Measurements from ENCODE around the gene C1GALT1C1.
"Not testable (repeated sequence)": the region's sequence is repeated elsewhere in the genome, so short reads cannot be mapped to it uniquely, and the experiment has no call there.

C1GALT1C1 gene

DNA sequence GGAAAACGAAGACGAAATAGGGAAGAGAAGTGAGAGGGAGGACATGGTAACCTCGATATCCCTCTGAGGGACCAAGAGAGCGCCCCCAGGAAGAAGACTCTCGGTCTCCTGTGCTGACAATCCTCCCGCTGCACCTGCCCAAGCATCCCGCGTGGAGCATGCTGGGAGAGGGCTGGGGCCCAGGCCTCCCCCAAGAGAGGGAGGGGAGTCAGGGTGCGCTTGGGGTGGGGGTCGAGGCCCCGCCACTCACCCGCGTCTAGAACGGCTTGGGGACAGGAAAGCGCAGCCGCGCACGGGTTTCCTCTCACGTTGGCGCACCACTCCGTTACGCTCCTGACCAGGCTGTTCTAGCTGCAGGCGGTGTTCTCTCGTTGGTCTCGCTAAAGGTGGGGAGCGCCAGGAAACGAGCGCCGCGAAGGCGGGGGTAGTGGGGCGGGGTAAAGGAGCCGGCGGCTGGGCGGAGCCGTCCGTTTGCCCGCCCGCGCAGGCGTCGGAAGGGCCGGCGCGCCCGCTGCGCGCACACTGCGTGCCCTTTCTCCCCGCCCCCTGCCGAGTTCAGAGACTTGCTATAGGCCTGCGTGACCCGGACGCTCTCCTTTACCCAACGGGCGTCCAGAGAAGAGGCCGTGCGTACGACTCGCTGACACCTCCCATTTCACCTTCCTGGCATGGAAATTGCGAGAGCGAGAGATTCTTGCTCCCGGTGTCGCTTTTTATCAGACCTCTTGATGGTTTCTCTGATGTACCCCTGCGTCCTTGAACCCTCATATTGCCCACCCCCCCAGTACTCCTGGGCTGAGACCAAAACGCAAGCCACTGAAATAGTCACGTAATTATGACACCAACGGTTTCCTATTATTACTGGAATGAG lies at the start of gene C1GALT1C1:
C1GALT1C1 (minus strand) TSS at position 388 of the 871 bp plus-strand sequence. CDS start 2,888 bp downstream, outside the sequence.
- DNase-seq (ENCODE audit: low read depth in 2 of 2): peak; percentile 77 to 84

DNA sequence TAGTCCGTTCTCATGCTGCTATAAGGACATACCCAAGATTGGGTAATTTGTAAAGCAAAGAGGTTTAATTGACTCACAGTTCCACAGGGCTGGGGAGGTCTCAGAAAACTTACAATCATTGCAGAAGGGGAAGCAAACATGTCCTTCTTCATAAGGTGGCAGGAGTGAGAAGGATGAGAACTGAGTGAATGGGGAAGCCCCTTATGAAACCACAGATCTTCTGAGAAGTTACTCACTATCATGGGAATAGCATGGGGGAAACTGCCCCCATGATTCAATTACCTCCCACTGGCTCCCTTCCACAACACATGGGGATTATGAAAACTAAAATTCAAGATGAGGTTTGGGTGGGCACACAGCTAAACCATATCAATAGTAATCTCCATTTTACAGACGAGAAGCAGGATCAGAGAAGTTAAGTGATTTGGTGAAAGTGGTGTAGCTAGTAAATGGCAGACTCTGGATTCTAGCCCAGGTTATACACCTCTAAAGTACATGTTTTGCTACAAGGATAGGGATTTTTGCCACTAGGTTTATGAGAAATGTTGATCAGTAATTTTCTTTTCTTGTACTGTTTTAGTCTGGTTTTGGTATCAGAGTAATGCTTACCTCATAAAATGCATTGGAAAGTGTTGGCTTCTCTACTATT lies 47.3 kb upstream of the C1GALT1C1 start:
- peak in 1 of 2 donors; percentile 8 for DNase-seq (ENCODE audit: low read depth in 2 of 2)

DNA sequence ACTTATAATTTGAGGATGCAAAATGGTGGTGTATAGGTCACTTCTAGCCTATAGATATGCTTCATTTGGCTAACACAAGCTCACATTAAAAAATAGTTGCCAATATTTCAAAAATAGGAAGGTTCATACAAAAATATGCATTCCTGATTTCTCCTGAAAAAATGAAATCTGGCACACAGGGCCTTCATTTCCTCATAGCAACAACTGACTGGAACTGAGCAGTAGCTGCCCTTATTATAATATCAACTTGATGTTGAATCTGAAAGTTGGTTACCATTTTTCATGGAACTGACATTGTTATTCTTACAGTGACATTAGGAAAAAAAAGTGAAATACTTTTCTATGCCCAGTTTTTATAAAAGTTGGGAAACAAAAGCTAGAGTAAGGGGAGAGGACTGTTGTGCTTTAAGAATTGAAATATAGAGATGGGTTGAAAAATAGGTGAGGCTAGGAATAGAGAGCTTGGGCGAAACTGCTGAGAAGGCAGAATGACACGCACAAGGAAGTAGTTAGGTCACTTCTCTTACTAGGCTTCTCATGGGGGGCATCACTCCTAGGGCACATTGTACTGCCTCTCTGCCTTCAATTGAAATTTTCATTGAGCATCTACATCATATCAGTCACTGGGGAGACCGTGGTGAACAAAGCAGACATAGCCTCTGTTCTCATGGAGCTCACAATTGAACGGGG lies 43.1 kb upstream of the C1GALT1C1 start:
- no peak for DNase-seq (ENCODE audit: low read depth in 2 of 2)

DNA sequence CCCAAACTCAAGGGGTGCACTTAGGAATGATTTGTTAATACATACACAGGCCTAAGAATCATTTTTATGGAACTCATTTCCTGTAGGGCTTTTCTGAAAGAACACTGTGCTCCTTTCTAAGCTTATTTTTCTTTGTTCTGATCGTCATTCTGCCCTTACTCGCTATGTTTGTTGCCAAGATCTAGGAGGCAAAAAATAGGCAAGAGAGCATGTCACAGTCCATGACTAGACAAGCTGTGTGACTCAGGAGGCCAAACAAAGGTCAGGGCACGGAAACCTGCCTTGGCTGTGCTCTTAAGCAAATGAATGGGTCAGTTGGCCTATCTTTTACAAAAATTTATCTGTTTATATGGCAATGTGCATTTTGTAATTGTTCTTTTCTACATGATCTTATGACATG lies 42.5 kb upstream of the C1GALT1C1 start:
- no peak for DNase-seq (ENCODE audit: low read depth in 2 of 2)

DNA sequence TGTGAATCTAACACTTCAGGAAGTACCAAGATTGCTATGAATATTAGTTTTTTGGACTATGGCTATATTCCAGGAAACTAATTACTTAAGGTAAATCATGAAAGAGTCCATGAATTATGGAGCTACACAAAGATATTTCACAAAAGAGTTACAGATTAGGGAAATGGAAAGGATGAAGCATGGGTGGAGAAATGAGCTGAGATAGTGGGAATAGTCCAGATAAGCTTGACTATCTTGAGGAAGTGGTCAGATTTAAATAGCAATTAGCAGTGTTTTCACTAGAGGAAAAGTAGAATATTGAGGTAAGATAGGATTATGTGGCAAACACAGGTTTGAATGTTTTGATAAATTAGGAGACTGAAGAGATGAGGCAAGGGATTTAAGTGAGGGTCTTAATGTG lies 42.1 kb upstream of the C1GALT1C1 start:
- DNase-seq (ENCODE audit: low read depth in 2 of 2): no peak

DNA sequence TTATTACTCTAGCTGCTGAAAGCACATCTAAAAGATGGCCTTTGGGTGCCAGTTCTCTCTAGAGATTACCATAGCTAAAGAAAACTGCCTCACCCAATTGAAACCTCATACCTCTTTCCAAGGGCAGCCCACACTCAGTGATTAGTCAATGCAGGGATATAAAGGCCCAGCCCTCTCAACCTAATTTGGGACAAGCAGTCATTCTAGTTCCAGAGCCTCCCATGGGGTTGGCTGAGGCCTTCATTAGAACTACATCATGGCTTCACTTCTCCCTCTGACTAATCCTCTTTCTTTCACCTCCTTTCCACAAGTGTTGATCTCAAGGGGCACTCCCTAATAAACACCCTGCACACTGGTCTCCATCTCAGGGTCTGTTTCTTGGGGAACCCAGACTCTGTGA lies 38.5 kb upstream of the C1GALT1C1 start:
- no peak for DNase-seq (ENCODE audit: low read depth in 2 of 2)

DNA sequence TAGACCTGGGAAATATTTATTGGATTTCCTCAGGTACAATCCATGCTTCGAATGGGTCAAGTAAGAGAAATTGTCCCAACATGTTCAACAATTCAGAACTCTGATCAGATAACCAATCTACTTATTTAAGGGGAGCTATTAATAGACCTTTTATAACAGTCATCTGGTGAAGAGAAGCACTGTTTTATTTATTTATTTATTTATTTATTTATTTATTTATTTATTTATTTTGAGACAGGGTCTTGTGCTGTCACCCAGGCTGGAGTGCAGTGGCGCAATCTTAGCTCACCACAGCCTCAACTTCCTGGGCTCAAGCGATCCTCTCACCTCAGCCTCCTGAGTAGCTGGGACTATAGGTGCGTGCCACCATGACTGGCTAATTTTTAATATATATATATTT lies 34.7 kb upstream of the C1GALT1C1 start:
- DNase-seq (ENCODE audit: low read depth in 2 of 2): not testable (repeated sequence)

DNA sequence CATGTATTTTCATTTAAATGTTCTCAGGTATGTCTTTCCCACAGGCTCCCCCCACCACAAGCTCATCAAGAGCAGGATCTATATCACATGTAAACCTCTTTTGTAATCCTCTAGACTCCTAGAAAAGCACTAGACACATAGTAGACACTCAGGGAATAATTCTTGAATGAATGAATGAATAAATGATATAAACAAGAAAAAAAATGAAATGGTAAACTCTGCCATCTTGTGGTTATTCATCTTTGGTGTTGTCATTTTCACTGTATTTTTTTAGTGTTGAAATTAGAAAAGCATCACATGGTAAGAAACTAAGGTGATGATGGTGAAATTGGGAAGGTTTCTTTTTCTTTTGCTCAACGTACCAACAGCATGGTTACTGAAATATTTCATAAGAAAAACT lies 34.2 kb upstream of the C1GALT1C1 start:
- no peak for DNase-seq (ENCODE audit: low read depth in 2 of 2)

DNA sequence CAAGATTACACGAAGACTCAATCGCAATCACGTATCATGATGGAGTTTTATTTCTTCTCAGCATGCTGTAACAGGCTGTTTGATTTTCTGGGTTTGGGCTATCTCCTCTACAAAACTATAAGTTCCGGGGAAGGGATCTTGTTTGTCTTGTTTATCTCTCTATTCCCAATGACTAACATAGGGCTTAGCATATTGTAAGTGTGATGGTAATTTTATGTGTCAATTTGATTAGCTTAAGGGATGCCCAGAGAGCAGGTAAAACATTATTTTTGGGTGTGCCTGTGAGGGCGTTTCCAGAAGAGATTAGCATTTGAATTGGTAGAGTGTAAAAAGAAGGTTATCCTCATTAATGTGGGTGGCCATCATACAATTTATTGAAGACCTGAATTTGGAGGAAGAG lies 32.8 kb upstream of the C1GALT1C1 start:
- no peak for DNase-seq (ENCODE audit: low read depth in 2 of 2)

DNA sequence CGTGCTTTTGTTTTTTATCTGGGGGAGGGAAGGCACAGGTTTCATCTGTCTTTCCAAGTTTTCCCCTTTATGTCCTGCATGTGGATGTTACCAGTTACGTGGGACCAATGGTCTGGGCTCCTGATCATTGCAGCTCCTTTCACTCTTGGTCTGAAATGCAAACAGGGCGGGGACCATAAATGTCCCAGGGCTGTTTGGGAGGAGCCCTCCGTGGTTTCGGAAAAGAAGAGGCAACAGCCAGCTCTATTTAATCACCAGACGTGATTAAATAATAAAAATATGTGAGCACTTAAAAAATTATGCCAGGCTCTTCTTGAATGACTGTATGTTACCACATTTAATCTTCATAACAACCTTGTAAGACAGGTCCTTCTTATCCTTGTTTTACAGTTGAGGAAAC lies 30.8 kb upstream of the C1GALT1C1 start:
- no peak for DNase-seq (ENCODE audit: low read depth in 2 of 2)

DNA sequence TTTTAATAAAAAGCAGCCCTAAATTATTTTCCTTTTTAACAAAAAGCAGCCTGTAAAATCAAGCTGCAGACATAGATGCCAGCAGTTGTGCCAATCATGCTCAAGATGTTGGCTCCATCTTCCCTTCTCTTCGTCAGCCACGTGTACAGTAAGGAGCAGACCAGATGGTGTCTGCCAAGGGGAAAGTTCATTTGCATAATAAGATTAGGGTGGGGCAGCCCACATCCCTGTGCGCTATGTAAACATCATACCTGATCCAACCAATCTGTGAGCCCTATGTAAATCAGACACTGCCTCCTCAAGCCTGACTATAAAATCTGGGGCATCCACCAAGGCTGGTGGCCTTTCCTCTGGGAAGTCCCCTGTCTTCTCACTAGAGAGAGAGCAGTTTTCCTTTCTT lies 23.1 kb upstream of the C1GALT1C1 start:
- no peak for DNase-seq (ENCODE audit: low read depth in 2 of 2)

DNA sequence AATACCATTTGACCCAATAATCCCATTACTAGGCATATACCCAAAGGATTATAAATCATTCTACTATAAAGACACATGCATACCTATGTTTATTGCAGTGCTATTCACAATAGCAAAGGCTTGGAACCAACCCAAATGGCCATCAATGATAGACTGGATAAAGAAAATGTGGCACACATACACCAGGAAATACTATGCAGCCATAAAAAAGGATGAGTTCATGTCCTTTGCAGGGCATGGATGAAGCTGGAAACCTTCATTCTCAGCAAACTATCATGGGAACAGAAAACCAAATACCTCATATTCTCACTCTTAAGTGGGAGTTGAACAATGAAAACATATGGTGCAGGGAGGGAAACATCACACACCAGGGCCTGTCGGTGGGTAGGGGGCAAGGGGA lies 22.4 kb upstream of the C1GALT1C1 start:
- DNase-seq (ENCODE audit: low read depth in 2 of 2): not testable (repeated sequence)

DNA sequence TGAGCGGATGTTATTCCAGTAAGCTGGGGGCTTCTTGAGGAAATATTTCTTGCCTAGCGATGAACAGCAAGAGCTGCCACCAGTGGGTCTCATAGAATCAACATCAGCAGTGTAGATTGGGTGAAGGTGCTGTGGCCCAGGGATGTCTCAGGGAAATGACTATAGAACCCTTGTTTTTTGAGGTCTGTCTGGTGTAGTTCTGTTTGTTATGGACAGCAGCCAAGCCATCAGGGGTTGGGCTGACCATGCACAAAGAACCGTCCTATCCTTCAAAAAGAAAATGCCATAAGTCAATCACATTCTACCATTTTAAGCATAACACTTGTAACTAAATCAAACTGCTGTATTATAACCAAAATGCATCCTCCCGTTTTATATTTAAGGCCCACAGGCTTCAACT lies 17.3 kb upstream of the C1GALT1C1 start:
- no peak for DNase-seq (ENCODE audit: low read depth in 2 of 2)

DNA sequence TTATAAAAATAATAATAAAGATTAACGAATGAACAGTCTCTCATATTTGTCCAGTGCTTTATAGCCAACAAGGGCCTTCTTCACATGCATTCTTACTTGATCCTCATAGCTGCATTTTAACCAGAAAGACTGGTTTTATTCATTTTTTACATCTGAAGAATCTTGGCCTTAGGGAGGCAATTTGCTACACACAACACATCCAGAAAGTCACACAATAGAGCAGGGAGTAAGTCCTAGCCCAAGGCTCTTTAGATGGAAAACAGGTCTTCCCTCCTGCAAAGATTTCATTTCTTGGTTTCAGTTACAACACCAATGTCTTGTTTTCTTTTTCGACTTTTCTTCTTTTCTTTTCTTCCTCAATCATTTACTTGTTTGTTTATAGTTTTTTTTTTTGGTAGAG lies 13.0 kb upstream of the C1GALT1C1 start:
- DNase-seq (ENCODE audit: low read depth in 2 of 2): no peak

DNA sequence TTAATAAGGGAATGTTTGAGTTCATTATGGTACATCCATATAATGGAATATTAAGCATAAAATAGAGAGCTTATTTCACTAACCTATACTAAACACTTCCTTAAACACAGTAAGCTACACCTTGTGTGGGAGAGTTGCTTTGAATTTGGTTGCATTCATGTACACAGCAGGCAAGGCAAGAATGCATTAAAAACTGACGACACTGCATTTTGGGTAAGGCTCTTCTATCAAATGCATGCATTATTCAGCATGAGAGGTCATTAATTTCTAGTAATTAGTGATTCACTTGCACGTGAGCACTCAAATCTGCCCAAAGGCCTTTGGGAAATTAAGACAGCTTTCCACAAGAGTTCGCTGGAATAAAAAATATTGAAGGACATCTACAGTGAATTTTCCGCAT lies 8.8 kb upstream of the C1GALT1C1 start:
- no peak for DNase-seq (ENCODE audit: low read depth in 2 of 2)

DNA sequence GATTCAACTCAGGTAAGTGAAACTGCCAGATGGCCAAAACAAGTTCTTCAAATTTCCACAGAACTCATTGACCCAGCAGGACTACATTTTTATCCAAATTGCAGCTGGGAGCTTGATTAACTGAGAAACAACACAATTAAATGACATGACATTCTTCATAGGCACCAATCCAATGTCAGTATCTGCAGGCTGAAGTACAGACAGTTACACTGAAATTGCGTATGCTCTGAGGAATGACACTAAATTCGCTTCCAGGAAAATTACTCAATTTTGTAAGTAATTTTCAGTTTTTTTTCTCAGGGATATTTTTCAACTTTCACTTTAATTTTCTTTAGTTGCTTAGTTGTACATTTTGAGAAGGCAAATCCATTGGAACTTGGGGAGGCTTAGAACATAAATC lies 4.5 kb downstream of the C1GALT1C1 start:
- DNase-seq (ENCODE audit: low read depth in 2 of 2): no peak

DNA sequence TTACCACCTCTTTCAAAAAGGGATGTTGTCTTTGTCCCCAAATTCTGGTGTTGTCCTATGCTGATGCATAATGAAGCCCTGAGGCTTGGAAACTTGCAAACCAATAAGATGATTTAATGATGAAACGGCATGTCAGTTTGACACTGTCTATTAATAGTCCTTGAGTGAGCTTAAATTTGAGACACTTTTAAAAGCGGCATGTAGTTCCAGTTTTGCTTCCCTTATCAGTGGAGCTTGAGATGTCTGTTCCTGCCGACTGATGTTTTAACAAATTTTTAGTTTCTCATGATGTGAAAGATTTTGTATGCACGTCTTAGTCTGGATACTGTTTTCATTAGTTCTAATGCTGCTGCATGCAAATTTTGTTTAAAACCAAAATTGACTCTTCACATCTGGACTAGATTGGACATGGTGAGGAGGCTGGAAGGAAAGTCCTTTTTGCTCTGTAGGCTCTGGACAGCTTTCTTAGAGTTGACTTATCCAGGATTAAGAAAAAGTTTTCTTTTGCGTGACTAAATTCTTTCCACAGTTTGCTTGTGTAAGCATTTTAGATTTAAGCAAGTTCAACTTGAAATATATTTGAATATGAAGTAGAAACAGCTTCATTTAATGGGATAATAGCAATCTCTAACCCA lies 11.7 kb downstream of the C1GALT1C1 start:
- DNase-seq (ENCODE audit: low read depth in 2 of 2): no peak

DNA sequence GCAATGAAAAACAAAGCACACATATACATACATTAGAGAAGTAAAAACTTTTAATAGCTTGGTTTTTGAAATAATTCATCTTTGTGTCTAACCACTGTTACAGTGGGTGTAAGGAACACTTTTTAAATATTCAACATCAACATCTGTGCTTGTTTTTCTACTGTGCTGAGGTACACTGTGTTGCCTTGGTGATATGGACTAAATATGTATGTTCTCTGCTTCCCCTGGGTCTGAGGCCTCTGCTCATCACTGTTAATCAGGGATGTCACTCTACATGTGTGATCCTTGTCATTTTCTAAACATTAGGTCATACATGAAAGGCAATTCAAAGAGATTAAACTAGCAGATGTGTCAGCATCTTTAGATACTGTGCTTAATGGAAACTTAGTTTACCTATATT lies 15.0 kb downstream of the C1GALT1C1 start:
- no peak for DNase-seq (ENCODE audit: low read depth in 2 of 2)

DNA sequence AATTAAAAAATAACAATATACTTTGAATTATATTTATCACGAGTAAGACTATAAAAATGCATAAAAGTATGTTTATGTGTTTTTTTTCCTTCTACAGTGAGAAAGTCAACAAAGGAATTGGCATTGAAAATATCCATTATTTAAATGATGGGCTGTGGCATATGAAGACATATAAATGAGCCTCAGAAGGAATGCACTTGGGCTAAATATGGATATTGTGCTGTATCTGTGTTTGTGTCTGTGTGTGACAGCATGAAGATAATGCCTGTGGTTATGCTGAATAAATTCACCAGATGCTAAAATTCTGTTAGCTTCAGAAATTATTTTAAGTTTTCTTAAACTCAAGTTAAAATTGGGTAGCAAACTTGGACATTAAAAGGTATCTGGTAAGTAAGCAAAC lies 17.8 kb downstream of the C1GALT1C1 start:
- DNase-seq (ENCODE audit: low read depth in 2 of 2): no peak

DNA sequence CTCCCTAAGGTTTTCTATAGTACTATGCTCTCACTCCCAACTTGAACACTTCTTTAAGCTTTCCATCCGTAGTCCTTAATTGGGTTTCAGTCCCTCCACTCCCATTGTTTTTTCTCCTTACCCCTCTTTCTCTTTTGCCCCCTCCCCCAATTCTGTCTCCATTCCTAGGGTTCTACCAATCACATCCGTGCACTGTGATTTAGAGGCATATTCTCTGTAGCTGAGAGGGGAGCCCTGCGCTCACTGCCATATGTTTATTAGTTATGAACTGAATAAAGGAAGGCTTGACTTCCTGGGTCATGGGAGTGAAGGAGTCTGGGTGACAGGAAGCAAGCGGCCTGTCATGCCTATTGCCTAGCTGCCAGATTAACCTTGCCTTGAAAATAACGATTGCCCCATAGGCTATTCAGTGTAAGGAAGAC lies 25.5 kb downstream of the C1GALT1C1 start:
- no peak for DNase-seq (ENCODE audit: low read depth in 2 of 2)

DNA sequence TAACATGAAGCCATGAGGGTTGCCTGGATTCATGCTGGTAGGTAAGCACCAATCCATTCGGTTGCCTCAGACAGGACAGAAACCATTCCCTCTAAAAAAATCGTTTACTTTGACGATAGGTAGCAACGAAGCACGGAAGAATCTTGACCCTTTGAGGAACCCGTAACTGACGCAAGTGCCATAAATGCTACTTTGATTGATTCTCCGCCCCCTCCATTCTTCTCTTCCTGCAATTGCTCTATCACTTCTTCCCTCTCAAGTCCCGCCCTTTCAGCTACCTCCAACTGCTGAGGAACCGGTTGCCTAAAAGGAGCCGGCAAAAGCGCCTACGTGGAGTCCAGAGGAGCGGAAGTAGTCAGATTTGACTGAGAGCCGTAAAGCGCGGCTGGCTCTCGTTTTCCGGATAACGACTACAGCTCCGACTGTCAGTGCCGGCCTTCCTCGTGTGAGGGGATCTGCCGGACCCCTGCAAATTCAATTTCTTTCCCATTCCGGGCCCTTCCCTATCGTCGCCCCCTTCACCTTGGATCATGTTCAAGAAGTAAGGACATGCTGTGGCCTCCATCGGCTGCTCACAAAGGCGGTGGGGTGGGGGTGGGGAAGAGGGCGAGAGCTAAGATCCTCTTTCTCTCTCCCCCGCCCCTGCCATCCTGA lies 26.0 kb downstream of the C1GALT1C1 start, which contains the start of gene MCTS1:
MCTS1 (plus strand) TSS at position 395 of the 654 bp plus-strand sequence; CDS start at position 531, 136 bp downstream.
- peak; percentile 52 to 67 for DNase-seq (ENCODE audit: low read depth in 2 of 2)

Measured in stimulated activated CD4-positive, alpha-beta T cell treated with anti-CD3 and anti-CD28 coated beads, Interleukin-4, amount 100 ng/mL, for 48 hours (primary cell).